HCT116 (cell line): Measurements from ENCODE around the gene CYSRT1.
"Not testable (repeated sequence)": the region's sequence is repeated elsewhere in the genome, so short reads cannot be mapped to it uniquely, and the experiment has no call there.

Experiments
- ATF3 ChIP-seq: IDR thresholded peaks from 2 replicates; pipeline ENCODE4 v1.6.1; 2012
- CEBPB ChIP-seq: IDR thresholded peaks from 2 replicates; pipeline ENCODE4 v1.6.1; 2012; ENCODE audit warnings: low read depth
- CTCF ChIP-seq, 3 experiments: fragments of 200-600 bp in 1 of 3; sonication (generic) in 1 of 3; IDR thresholded peaks in 2 of 3; conservative IDR thresholded peaks in 1 of 3; 2 replicates each; pipeline ENCODE4 v1.5.1; 2012 to 2017; ENCODE audit warnings: low read depth in 2 of 3, low read length in 2 of 3, antibody characterized with exemption in 1 of 3, borderline replicate concordance in 1 of 3, control low read depth in 1 of 3, mild to moderate bottlenecking in 1 of 3, mixed read lengths in 1 of 3, mixed run types in 1 of 3, moderate library complexity in 1 of 3; ENCODE audit not compliant: insufficient read depth in 1 of 3
- EZH2 ChIP-seq: fragments of 200-600 bp; sonication (generic); IDR thresholded peaks from 2 replicates; pipeline ENCODE4 v1.6.1; 2017; ENCODE audit warnings: antibody characterized with exemption, mixed run types
- EZH2phosphoT487 ChIP-seq: fragments of 200-600 bp; IDR thresholded peaks from 2 replicates; pipeline ENCODE4 v1.6.1; 2018; ENCODE audit warnings: antibody characterized with exemption, borderline replicate concordance
- JUND ChIP-seq: IDR thresholded peaks from 2 replicates; pipeline ENCODE4 v1.6.1; 2012
- POLR2A ChIP-seq: IDR thresholded peaks from 2 replicates; pipeline ENCODE4 v1.7.0; 2011; ENCODE audit warnings: borderline replicate concordance; ENCODE audit not compliant: insufficient read depth, insufficient read length; ENCODE audit errors: extremely low read depth
- POLR2AphosphoS5 ChIP-seq: IDR thresholded peaks from 2 replicates; pipeline ENCODE4 v1.6.1; 2011; ENCODE audit warnings: mild to moderate bottlenecking, low read depth, low read length, moderate library complexity
- RAD21 ChIP-seq: IDR thresholded peaks from 2 replicates; pipeline ENCODE4 v1.6.1; 2012; ENCODE audit warnings: low read depth, mild to moderate bottlenecking
- REST ChIP-seq: IDR thresholded peaks from 2 replicates; pipeline ENCODE4 v1.6.1; 2012; ENCODE audit warnings: low read depth
- TCF7L2 ChIP-seq: IDR thresholded peaks from 2 replicates; pipeline ENCODE4 v1.7.0; 2011; ENCODE audit warnings: borderline replicate concordance, inconsistent platforms; ENCODE audit not compliant: insufficient read depth, insufficient read length; ENCODE audit errors: extremely low read depth
- YY1 ChIP-seq: IDR thresholded peaks from 2 replicates; pipeline ENCODE4 v1.6.1; 2011; ENCODE audit warnings: low read length, low read depth, moderate library complexity, mild to moderate bottlenecking; ENCODE audit not compliant: insufficient replicate concordance; ENCODE audit errors: extremely low read depth
- ZNF274 ChIP-seq: fragments of 200-500 bp; sonication (Bioruptor generic); IDR thresholded peaks from 2 replicates; pipeline ENCODE4 v1.6.1; 2014; ENCODE audit warnings: mild to moderate bottlenecking, low read depth, low read length, inconsistent platforms

GRCh38 chr9:137262173-137262908 lies 37.4 kb downstream of the CYSRT1 start:
- TF ChIP-seq CTCF (IDR thresholded peaks at IDR 0.05 in 2 of 3, conservative IDR thresholded peaks at IDR 0.05 in 1 of 3; ENCODE audit: borderline replicate concordance in 1 of 3, insufficient read depth in 1 of 3, low read depth in 2 of 3, low read length in 2 of 3): peak; percentile 29 to 46 (median 46); a peak in 4 of 6 replicates
- TF ChIP-seq POLR2A, EZH2, TCF7L2, ATF3, JUND, REST, CEBPB, ZNF274, YY1, EZH2phosphoT487, RAD21: not testable (repeated sequence)
- TF ChIP-seq POLR2AphosphoS5: 0 out of 2 replicates have a peak, but pooled peaks have one; percentile 15
